Mucosa of rectum (tissue), 2 donors: ENCODE data around the gene DHX9.

Experiments used
- H3K27ac ChIP-seq, 2 donors: one replicate each; pipeline ENCODE4 v1.7.0; 2013; ENCODE audit warnings: inconsistent platforms in 2 of 2, low read depth in 2 of 2, low read length in 2 of 2
- H3K27me3 ChIP-seq, 2 donors: one replicate each; pipeline ENCODE4 v1.7.0; 2013; ENCODE audit warnings: low read length in 2 of 2; ENCODE audit not compliant: control insufficient read depth in 2 of 2, insufficient read depth in 2 of 2
- H3K36me3 ChIP-seq, 2 donors: one replicate each; pipeline ENCODE4 v1.7.0; 2013; ENCODE audit warnings: low read length in 2 of 2; ENCODE audit not compliant: control insufficient read depth in 2 of 2, insufficient read depth in 2 of 2
- H3K4me1 ChIP-seq, 2 donors: one replicate each; pipeline ENCODE4 v1.7.0; 2013; ENCODE audit warnings: low read length in 2 of 2, mild to moderate bottlenecking in 1 of 2; ENCODE audit not compliant: control insufficient read depth in 2 of 2, insufficient read depth in 2 of 2
- H3K4me3 ChIP-seq, 2 donors: one replicate each; pipeline ENCODE4 v1.7.0; 2013; ENCODE audit warnings: low read length in 2 of 2
- H3K9ac ChIP-seq, 2 donors: one replicate each; pipeline ENCODE4 v1.7.0; 2013; ENCODE audit warnings: low read length in 2 of 2, low read depth in 1 of 2, mild to moderate bottlenecking in 1 of 2
- H3K9me3 ChIP-seq, 2 donors: one replicate each; pipeline ENCODE4 v1.7.0; 2013; ENCODE audit warnings: low read length in 2 of 2; ENCODE audit not compliant: control insufficient read depth in 2 of 2
- donor health status: healthy.
- donor health status: Normal muscosa, but diverticular disease.

Gene DHX9

DNA sequence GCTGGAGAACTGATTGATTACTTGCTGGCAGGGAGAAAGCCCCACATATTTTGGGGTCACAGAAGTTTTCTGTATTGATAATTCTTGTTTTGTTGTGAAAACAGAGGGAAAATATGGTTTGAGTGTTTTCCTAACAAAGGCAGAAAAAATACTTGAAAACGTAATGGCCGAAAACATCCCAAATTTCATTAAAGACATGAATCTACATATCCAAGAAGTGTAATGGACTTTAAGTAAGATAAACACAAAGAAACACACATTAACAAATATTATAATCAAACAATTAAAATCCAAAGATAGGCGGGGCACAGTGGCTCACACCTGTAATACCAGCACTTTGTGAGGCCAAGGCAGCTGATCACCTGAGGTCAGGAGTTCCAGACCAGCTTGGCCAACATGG is 74.3 kb downstream of the DHX9 start:
- Histone ChIP-seq H3K27ac (no peak overlapping the region), H3K27me3 (no peaks in the 10 kb centered on the region), H3K36me3 (no peaks in the 10 kb centered on the region), H3K4me1 (no peaks in the 10 kb centered on the region), H3K4me3 (no peak overlapping the region), H3K9me3 (no peaks in the 10 kb centered on the region), H3K9ac (no peak overlapping the region)

DNA sequence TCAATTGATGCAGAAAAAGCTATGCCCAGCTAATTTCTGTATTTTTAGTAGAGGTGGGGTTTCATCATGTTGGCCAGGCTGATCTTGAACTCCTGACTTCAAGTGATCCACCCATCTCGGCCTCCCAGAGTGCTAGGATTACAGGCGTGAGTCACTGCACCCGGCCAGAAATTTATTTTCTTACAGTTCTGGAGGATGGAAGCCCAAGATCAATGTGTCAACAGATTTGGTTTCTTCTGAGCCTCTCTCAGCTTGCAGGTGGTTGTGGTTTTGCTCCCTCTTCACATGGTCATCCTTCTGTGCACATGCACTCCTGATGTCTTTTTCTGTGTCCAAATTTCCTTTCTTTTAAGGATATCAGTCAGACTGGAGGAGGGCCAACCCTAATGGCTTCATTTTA is 78.2 kb downstream of the DHX9 start:
- no peak overlapping the region for H3K9ac ChIP-seq
- no peak overlapping the region for H3K27ac ChIP-seq
- H3K9me3 ChIP-seq: no peaks in the 10 kb centered on the region
- no peaks in the 10 kb centered on the region for H3K27me3 ChIP-seq
- H3K4me3 ChIP-seq: no peak overlapping the region
- H3K4me1 ChIP-seq: no peaks in the 10 kb centered on the region
- H3K36me3 ChIP-seq: no peaks in the 10 kb centered on the region

DNA sequence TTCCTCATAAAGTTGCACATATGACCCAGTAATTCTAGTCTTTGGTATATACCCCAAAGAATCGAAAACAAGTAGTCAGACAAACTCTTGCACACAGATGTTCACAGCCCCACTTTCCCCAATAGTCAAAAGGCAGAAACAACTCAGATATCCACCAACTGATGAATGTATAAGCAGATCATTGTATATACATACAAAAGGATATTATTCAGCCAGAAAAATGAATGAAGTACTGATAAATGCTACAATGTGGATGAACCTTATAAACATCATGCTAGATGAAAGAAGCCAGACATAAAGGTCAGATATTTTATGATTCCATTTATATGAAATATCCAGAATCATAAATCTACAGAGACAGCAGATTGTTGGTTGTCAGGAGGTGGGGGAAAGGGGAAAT is 86.5 kb downstream of the DHX9 start:
- H3K9ac ChIP-seq: no peak overlapping the region

DNA sequence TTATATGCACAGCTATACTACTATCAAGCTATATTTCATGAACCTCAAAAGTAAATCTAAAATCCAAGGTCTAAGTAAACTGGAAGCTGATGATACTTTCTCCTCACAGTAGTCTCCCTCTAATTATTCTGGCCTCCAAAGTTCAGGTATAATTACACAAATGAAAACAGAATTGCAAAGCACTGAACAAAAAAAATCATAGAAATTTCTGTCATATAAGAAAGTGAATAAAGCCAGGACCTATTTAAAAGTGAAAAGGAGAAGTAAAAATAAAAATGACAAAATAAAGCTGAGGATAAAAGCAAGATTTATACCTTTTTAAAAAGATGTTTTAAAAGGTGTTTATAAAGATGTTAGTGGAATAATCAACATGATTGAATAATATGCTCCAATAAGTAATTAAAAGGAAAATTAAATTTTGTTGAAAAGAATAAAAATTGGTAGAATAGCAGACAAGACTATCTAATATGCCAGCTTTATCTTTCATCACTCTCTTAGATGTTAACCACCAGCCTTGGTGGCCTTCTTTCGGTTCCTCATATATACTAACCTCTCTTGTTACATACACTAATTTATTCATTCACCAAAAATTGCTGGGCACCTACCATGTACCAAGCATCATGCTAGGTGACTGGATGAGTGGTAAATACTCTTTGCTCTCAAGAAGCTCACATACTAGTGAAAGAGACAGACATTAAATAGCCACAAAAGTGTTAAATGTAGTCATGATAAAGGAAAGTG is 88.7 kb downstream of the DHX9 start:
- H3K9ac ChIP-seq: no peak overlapping the region
- H3K4me1 ChIP-seq: no peaks in the 10 kb centered on the region
- no peak overlapping the region for H3K27ac ChIP-seq
- H3K9me3 ChIP-seq: no peaks in the 10 kb centered on the region
- H3K36me3 ChIP-seq: no peaks in the 10 kb centered on the region
- H3K4me3 ChIP-seq: no peak overlapping the region
- H3K27me3 ChIP-seq: no peaks in the 10 kb centered on the region

More for the DNA sequence above, 86.5 kb downstream of the DHX9 start:
- no peak overlapping the region for H3K27ac ChIP-seq
- no peak overlapping the region for H3K4me3 ChIP-seq
- H3K4me1 ChIP-seq: no peaks in the 10 kb centered on the region
- H3K9me3 ChIP-seq: no peaks in the 10 kb centered on the region
- no peaks in the 10 kb centered on the region for H3K36me3 ChIP-seq
- no peaks in the 10 kb centered on the region for H3K27me3 ChIP-seq

DNA sequence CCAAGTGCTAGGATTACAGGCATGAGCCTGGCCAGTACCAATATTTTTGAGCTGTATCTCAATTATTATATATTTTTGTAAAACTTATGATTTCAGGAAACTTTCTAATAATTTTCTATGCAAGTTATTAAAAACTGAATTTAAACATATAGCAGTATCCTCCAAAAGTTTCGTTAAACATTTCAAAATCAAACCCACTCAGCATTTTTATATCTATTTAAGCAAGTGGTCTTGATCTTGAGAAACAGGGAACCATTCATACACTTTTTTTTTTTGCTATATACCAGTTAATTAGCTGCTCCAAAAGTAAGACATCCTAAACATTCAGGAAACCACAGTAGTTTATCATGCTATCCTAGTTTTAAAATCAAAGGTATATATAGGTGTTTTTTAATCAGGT is 91.8 kb downstream of the DHX9 start:
- Histone ChIP-seq H3K4me3 (no peak overlapping the region), H3K4me1 (no peaks in the 10 kb centered on the region), H3K27me3 (no peaks in the 10 kb centered on the region), H3K36me3 (no peaks in the 10 kb centered on the region), H3K27ac (no peak overlapping the region), H3K9ac (no peak overlapping the region), H3K9me3 (no peaks in the 10 kb centered on the region)

DNA sequence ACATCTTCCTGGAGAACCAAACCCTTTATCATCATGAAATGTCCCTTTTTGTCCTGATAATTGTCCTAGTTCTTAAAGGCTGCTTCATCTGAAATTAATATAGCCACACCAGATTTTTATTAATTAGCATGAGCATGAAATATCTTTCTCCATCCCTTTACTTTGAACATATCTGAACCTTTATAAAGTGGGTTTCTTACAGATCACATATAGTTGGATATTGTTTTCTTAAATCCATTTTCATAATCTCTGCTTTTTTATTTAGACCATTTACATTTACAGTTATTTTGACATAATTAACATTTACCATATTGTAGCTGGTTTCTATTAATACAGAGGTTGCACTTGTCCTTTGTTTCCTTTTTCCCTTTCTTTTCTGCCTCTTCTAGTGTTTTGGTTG is 96.6 kb downstream of the DHX9 start:
- no peaks in the 10 kb centered on the region for H3K9me3 ChIP-seq
- H3K4me1 ChIP-seq: no peaks in the 10 kb centered on the region
- no peak overlapping the region for H3K9ac ChIP-seq
- H3K36me3 ChIP-seq: no peaks in the 10 kb centered on the region
- no peak overlapping the region for H3K4me3 ChIP-seq
- H3K27ac ChIP-seq: no peak overlapping the region
- no peaks in the 10 kb centered on the region for H3K27me3 ChIP-seq
